Astrocyte of the cerebellum (primary cell): Measurements from ENCODE around the gene SLC43A1.
"Not testable (repeated sequence)": the region's sequence is repeated elsewhere in the genome, so short reads cannot be mapped to it uniquely, and the experiment has no call there.

Experiments used
- DNase-seq: peaks from one replicate; pipeline ENCODE4 v3.0.0-alpha.2; 2011; ENCODE audit warnings: low read depth
- H3K4me3 ChIP-seq: 2 replicates; pipeline ENCODE4 v1.5.1; 2011; ENCODE audit warnings: mild to moderate bottlenecking, low read depth, low read length, moderate library complexity
- CTCF ChIP-seq: IDR thresholded peaks from 2 replicates; pipeline ENCODE4 v1.5.1; 2012; ENCODE audit warnings: low read length, low read depth, moderate library complexity, mild to moderate bottlenecking; ENCODE audit errors: missing control alignments
- in situ Hi-C: cut with HindIII; loops from 2 replicates; pipeline ENCODE4 v1.10.0; 2017; ENCODE audit warnings: low sequenced_read_pairs

Gene SLC43A1

GRCh38 chr11:57457643-57458023, 57.9 kb downstream of the SLC43A1 start:
- no peak for DNase-seq
- in situ Hi-C loops: no loop called here
- H3K4me3 ChIP-seq: no peak overlapping the region
- no peak for TF ChIP-seq CTCF

- H3K4me3 ChIP-seq: no peak overlapping the region
- DNase-seq: peak; percentile 65
- in situ Hi-C loops: no loop called here
- peak; percentile 99 for TF ChIP-seq CTCF
Measured at GRCh38 chr11:57456960-57457642, 58.4 kb downstream of the SLC43A1 start.

- H3K4me3 ChIP-seq: no peak overlapping the region
- in situ Hi-C loops: no loop called here
- no peak for TF ChIP-seq CTCF
- no peak for DNase-seq
Measured at GRCh38 chr11:57453543-57454177, 61.8 kb downstream of the SLC43A1 start.

GRCh38 chr11:57446055-57446454, 69.4 kb downstream of the SLC43A1 start:
- H3K4me3 ChIP-seq: no peak overlapping the region
- in situ Hi-C loops: no loop called here
- TF ChIP-seq CTCF: no peak
- no peak for DNase-seq

GRCh38 chr11:57445122-57445394, 70.4 kb downstream of the SLC43A1 start:
- DNase-seq, in situ Hi-C loops, H3K4me3 ChIP-seq: not testable (repeated sequence)

- in situ Hi-C loops: no loop called here
- DNase-seq: no peak
- no peak for TF ChIP-seq CTCF
- H3K4me3 ChIP-seq: no peak overlapping the region
Measured at GRCh38 chr11:57444362-57445121, 71.0 kb downstream of the SLC43A1 start.
